Psoas muscle (tissue), 8 donors: ENCODE results near the gene FBXO3. TPM values are rescaled to one million over a fixed set of nuclear protein-coding genes. Genes with fewer than 3 reads are reported as not detected.

ENCODE experiments used
- ATAC-seq, 4 donors: fragments of 200-7000 bp; cut with Tn5 transposase; one replicate each; pipeline ENCODE4 v1.9.1; 2020; ENCODE audit warnings: moderate library complexity in 3 of 4, mild to moderate bottlenecking in 2 of 4
- DNase-seq, 2 donors: peaks; one replicate each; pipeline ENCODE4 v3.0.0-alpha.2; 2020
- H3K27ac ChIP-seq: fragments of 200-600 bp; one replicate; pipeline ENCODE4 v1.8.0; 2022
- H3K27me3 ChIP-seq, 3 donors: fragments of 200-600 bp in 1 of 3; one replicate each; pipeline versions ENCODE4 v1.6.1 to v1.8.0; 2013 to 2022; ENCODE audit warnings: low read length in 2 of 3, mild to moderate bottlenecking in 2 of 3, moderate library complexity in 1 of 3; ENCODE audit not compliant: insufficient read depth in 3 of 3
- H3K36me3 ChIP-seq, 2 donors: fragments of 200-600 bp in 1 of 2; one replicate each; pipeline versions ENCODE4 v1.6.1 to v1.8.0; 2013 to 2022; ENCODE audit warnings: low read depth in 1 of 2, mild to moderate bottlenecking in 1 of 2, moderate library complexity in 1 of 2; ENCODE audit not compliant: insufficient read depth in 1 of 2
- H3K4me1 ChIP-seq: fragments of 200-600 bp; one replicate; pipeline ENCODE4 v1.8.0; 2022
- H3K4me3 ChIP-seq: fragments of 200-600 bp; one replicate; pipeline ENCODE4 v1.8.0; 2022; ENCODE audit warnings: mild to moderate bottlenecking
- H3K9me3 ChIP-seq: fragments of 200-600 bp; one replicate; pipeline ENCODE4 v1.8.0; 2022
- CTCF ChIP-seq: fragments of 200-600 bp; IDR thresholded peaks from one replicate; pipeline ENCODE4 v1.8.0; 2022; ENCODE audit warnings: antibody characterized with exemption
- WGBS, 3 donors: extraction: QIAGEN DNeasy Blood & Tissue Kit; methylation state at CpG; one replicate each; pipeline versions ENCODE4 v1.1.6 to v1.1.7; 2013; 5-methylcytosine and 5-hydroxymethylcytosine counted together
- intact Hi-C, 2 donors: fragments of 100-400 bp; cut with DNase I; formaldehyde crosslinking; loops; one replicate each; pipeline versions ENCODE4 v1.11.0 to v1.14.2; 2022
- polyA plus RNA-seq, 3 donors: library from polyadenylated mRNA; stranded (reverse); fragments of 200-250 nt; gene quantifications; one replicate each; pipeline ENCODE4 v1.2.3, GENCODE V29; 2013
- total RNA-seq, 4 donors: library from RNA; stranded (reverse); fragmentation: NEBNext Ultra II Directional in 2 of 4; extraction: Animal tissue kit (Norgen Biotek cat#: 25700) in 2 of 4; gene quantifications; one replicate each; pipeline versions ENCODE4 v1.2.1 to v1.2.4, GENCODE V29; 2021 to 2023
- donor health status: healthy with polysubstance abuse.
- donor health status: DM: no; HTN: no; CAD: no; lungs with moderate emphysema.
- donor health status: Bipolar disorder and iron deficiency.
- donor health status: healthy.
- donor health status: DM: yes; HTN: yes; CAD: no.
- donor health status: DM: no; HTN: no; CAD: no.
- donor health status: DM: no; HTN: no; CAD: no.
- donor health status: DM: yes; HTN: yes; CAD: no.

The FBXO3 gene
- total and polyA plus RNA-seq, 7 donors: 13.4 to 52.6 (median 36.7) TPM

DNA sequence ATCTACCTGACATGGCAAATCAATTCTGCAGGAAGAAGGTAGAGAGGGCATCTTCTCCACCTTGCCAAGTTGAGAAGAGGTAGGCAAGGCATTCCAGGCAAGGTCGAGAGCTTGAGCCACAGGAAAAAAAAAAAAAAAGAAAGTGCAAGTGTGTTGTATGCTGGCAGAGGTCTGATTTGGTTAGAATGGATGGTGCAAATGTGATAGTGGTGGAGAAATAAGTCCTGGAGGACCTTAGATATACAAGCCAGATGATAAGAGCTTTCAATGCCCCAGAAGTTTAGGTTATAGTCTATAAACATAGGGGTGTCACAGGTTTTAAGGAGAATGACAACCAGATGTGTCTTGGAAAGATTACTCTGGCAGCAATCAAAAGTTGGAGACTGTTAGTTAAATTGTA, 1.4 kb downstream of the FBXO3 start:
- H3K9me3 ChIP-seq: no peaks in the 10 kb centered on the region
- peak overlapping the region; percentile 92 for H3K27ac ChIP-seq
- ATAC-seq: no peak
- peaks cover 28% of the 10 kb centered on the region for H3K4me1 ChIP-seq
- no peak for DNase-seq
- intact Hi-C loops: no loop called here
- TF ChIP-seq CTCF: no peak
- peak overlapping the region; percentile 97 for H3K4me3 ChIP-seq
- H3K27me3 ChIP-seq: no peaks in the 10 kb centered on the region
- 18 to 50% (median 21%) methylated on average over 1 of the region's 1 CpG for WGBS, 3 donors
- H3K36me3 ChIP-seq: peaks cover 0 to 29% of the 10 kb centered on the region in 2 donors

DNA sequence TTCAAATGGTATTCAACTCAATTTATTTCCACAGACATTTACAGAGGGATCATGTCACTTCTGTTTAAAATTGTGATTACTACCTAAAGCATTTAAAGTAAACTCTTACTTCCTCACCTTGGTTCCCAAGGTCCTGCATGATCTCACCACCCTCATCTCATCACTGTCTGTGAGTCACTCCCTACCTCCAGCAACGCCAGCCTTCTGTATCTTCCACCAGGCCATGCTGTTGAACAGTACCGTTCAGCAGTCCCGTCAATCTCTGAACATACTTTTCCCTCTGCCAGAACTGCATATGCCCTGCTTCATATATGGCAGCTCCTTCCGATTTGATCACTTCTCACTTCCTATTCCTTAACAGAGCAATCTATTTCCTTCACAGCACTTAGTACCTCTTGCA, 2.0 kb downstream of the FBXO3 start:
- TF ChIP-seq CTCF: no peak
- Histone ChIP-seq H3K9me3 (no peaks in the 10 kb centered on the region), H3K27me3 (no peaks in the 10 kb centered on the region), H3K4me3 (peak overlapping the region; percentile 97), H3K4me1 (peaks cover 28% of the 10 kb centered on the region), H3K27ac (no peak overlapping the region), H3K36me3 (peaks cover 0 to 34% of the 10 kb centered on the region in 2 donors)
- intact Hi-C loops: no loop called here
- no peak for DNase-seq
- ATAC-seq: peak; percentile 25 to 48 (median 44)
- 77 to 81% (median 77%) methylated on average over 4 of the region's 4 CpGs for WGBS, 3 donors

DNA sequence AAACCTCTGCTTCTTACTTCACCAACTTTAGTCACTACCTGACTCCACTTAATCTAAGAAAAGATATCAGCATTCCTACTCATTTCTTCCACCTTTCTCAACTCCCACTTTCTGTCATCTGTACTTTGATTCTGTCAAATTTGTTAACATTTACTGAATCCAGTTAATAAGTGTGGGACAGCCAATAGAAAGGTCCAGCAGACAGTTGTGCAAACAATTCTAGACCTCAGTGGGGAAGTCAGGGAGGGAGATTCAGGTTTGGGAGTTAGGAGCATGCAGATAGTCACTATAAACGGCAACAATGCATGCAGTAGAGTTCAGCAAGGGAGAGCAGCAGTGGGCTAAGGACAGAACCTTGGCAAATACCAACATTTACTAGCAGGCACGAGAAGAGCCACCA, 4.1 kb downstream of the FBXO3 start:
- H3K36me3 ChIP-seq: peaks cover 0 to 55% of the 10 kb centered on the region in 2 donors
- no peak overlapping the region for H3K4me3 ChIP-seq
- H3K9me3 ChIP-seq: no peaks in the 10 kb centered on the region
- H3K27ac ChIP-seq: no peak overlapping the region
- WGBS, 3 donors: 40 to 66% (median 64%) methylated on average over 2 of the region's 2 CpGs
- no peak for TF ChIP-seq CTCF
- DNase-seq: no peak
- H3K4me1 ChIP-seq: peaks cover 24% of the 10 kb centered on the region
- H3K27me3 ChIP-seq: no peaks in the 10 kb centered on the region
- intact Hi-C loops: no loop called here
- ATAC-seq: no peak

DNA sequence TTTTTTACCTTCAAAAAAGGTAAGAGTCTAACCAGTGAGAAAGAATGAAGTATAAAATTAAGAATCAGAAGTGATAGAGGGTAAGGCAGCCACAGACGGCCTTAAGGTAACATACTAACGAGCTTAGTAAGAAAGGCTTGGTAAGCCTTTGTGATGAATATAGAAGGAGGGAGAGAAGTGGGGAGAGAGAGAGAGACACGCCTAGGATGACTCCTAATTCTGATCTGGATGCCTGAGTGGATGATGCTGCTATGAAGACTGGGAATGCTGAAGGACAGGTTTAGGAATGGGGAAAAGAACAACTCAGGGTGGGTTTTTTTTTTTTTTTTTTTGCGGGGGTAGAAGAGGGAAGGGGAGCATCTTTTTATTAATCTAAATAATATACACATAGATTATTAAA, 4.8 kb downstream of the FBXO3 start:
- WGBS, 3 donors: 80 to 90% (median 84%) methylated on average over 3 to 4 of the region's 4 CpGs
- intact Hi-C loops: no loop called here
- Histone ChIP-seq H3K4me3 (no peak overlapping the region), H3K4me1 (peaks cover 20% of the 10 kb centered on the region), H3K9me3 (no peaks in the 10 kb centered on the region), H3K27me3 (no peaks in the 10 kb centered on the region), H3K36me3 (peaks cover 2 to 62% of the 10 kb centered on the region in 2 donors), H3K27ac (no peak overlapping the region)
- DNase-seq: no peak
- no peak for ATAC-seq
- TF ChIP-seq CTCF: no peak

- H3K4me3 ChIP-seq: no peak overlapping the region
- WGBS, 3 donors: 90 to 92% (median 92%) methylated on average over 4 of the region's 4 CpGs
- no peaks in the 10 kb centered on the region for H3K27me3 ChIP-seq
- no peak for ATAC-seq
- DNase-seq: no peak
- TF ChIP-seq CTCF: no peak
- peaks cover 5 to 80% of the 10 kb centered on the region in 2 donors for H3K36me3 ChIP-seq
- H3K27ac ChIP-seq: no peak overlapping the region
- intact Hi-C loops: no loop called here
- H3K4me1 ChIP-seq: peaks cover 11% of the 10 kb centered on the region
- no peaks in the 10 kb centered on the region for H3K9me3 ChIP-seq
Measured at GRCh38 chr11:33767624-33768023, 6.7 kb downstream of the FBXO3 start.
